Colon (tissue), 2 donors: ENCODE results near the gene PPP1R14C.

Experiments used
- FAIRE-seq: peaks from 2 replicates; lab custom pipeline; 2012; peaks lifted over from hg19 to GRCh38; lab: Jason Lieb, UNC
- donor health status: control.
- donor health status: control.

PPP1R14C gene

DNA sequence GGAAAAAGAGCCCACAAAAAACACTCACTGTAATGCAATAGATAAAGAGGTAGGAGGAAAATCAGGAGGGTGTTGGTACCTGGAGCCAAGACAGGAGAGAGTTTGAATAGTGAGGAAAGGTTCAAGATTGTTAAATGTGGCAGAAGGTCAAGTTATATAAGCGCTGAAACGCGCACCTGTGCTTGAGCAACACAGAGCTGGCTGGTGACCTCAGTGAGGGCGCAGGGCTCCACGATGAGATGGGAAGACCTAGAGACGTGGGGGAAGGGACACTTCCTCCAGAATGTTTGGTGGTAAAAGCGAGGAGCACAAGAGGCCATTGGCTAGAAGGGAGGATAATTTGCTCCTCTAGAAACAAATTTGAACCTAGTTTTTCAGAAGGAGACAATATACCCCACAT, 4.2 kb upstream of the PPP1R14C start:
- no peak for FAIRE-seq

DNA sequence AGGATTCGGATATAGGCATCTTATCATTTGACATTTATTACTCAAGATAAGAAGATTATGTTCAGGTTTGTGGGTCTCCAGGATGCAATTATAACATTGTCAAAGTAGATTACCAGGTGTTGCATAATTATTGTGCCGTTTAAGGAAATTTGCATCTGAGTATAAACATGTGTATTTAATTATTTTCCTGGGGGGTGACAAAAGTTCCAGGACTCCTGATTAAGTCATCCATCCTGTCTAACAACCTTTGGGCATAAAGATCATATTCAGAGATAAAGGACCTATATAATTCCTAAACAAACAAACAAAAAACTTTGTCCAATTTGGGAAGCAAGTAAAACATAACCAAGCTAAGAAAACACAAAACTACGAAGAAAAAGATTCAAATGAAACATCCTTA, 3.3 kb upstream of the PPP1R14C start:
- no peak for FAIRE-seq

DNA sequence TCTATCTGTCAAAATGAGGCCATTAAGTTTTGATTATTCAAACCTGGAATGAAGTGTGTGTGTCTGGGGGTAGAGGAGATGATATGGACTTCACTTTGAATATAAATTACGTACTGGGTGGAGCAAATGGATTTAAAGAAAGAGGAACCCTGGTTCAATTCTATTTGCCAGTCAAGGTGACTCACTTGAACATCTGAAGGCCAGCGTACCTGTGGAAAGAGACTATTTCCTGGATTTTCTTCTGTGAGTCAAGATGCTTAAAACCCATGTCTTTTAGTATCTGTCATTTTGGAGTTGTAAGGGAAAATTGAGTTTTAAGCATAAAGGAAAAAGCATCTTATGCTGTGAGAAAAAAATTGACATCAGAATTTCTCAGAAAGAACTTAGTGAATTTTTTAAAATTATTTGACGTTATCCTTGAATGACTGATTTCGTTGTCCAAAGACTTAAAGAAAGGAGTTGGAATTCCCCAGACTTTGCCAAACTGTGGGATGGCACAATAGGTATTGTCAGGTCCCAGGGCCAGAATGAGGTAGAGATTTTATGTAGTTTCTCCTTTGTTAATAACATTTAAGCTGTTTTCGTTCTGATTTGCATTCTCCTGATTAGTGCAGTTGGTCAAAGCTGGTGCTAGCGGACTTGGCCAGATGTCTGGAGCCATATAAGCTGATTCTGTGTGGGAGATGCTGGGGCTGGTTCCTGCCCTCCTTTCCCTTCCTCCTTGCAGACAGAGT, 2.4 kb upstream of the PPP1R14C start:
- no peak for FAIRE-seq

DNA sequence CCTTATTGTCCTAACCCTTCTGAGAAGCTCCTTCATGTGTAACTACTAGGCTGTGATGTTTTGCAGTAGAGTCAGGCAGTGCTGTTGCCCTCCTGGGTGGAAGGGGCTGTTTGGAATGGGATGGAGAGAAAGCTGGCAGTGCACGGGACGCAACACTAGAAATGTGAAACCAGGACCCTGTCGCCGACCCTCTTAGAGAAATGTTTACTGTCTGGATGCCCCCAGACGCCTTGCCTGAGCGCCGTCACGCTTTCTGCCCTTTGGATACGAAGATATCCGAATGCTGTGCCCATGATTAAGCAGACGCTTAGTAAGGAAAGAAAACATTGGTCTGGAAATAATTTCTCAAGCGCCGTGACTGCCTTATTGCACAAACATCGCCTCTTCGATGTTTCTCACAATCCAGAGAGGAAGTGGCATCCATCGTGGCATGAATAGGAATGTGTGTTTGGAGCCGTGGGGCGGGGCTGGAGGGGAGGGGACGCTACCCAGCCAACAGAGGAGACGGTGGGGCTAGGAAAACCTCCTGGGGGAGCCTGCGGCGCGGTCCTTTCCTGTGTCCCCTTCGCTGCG, 661 bp upstream of the PPP1R14C start:
- no peak for FAIRE-seq

DNA sequence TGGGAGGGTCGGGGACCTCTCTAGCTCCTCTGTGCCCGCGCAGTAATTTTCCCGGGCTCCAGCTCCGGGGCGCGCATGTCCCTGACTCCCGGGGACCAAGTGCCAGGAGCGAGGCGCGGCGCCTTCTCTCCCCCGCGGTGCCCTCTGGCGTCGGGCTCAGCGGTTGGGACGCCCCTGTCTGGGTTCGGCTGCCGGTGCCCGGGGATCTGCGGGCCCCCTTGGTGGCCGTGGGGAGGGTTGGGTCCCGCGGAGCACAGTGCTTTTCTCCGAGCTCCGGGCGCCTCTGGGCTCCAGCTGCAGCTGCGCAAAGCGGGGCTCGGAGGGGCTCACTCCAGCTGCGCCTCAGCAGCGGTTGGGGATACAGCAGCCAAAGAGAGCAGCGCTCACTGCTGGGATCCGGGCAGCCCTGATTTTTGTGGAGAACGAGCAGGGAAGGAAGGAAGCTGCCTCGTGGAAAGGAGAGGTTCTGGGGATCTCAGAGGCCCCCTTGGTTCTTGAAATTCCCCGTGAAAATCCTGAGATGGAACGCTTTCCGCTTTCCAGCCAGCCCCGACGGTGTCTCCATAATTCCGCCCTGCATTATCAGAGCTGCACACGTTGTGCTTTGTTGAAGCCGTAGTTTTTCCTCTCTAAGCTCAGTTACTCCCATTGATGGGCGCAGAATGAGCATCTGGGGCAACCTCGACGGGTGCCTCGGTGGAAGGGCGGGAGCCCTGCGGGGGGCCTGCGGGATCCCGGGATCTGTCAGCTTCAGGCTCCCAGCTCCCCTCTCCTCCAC, 861 bp downstream of the PPP1R14C start:
- FAIRE-seq = no peak

- FAIRE-seq = no peak
Observed at GRCh38 chr6:150144294-150144868, 1.5 kb downstream of the PPP1R14C start.

- FAIRE-seq = no peak
Observed at GRCh38 chr6:150145427-150145826, 2.6 kb downstream of the PPP1R14C start.

GRCh38 chr6:150145830-150146229, 3.0 kb downstream of the PPP1R14C start:
- no peak for FAIRE-seq

DNA sequence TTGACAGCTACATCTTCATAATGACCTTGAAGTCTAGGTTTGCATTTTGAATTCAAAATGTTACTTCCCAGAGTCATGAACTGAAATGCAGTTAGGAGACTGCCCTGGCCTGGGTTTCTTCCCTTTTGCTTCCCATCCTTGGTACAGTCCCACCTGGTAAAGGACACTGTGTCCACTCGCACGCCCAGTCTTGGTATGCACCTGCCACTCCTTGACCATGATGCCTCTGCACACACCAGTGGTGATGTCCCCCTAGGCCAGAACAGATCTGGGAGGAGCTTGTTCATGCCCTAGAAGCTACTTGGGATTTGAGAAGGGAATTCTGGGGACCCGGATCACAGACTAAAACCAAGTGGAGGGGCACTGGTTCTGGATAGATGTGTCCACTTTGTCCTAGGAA, 3.6 kb downstream of the PPP1R14C start:
- FAIRE-seq = no peak

DNA sequence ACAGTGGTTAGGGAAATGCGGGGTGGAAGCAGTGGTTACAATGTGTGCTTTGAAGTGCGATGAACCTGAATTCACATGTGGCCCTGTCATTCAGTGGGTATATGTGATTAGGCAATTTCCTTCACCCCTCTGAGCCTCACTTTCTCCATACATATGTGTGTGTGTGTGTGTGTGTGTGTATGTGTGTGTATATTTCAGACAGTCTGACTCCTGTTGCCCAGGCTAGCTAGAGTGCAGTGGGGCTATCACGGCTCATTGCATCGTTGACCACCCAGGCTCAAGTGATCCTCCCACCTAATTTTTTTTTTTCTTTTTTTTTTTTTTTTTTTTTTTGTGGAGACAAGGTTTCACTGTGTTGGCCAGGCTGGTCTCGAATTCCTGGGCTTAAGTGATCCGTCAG, 6.3 kb downstream of the PPP1R14C start:
- FAIRE-seq = no peak

- no peak for FAIRE-seq
Observed at GRCh38 chr6:150150458-150150820, 7.6 kb downstream of the PPP1R14C start.

- no peak for FAIRE-seq
Observed at GRCh38 chr6:150150821-150151646, 8.2 kb downstream of the PPP1R14C start.

DNA sequence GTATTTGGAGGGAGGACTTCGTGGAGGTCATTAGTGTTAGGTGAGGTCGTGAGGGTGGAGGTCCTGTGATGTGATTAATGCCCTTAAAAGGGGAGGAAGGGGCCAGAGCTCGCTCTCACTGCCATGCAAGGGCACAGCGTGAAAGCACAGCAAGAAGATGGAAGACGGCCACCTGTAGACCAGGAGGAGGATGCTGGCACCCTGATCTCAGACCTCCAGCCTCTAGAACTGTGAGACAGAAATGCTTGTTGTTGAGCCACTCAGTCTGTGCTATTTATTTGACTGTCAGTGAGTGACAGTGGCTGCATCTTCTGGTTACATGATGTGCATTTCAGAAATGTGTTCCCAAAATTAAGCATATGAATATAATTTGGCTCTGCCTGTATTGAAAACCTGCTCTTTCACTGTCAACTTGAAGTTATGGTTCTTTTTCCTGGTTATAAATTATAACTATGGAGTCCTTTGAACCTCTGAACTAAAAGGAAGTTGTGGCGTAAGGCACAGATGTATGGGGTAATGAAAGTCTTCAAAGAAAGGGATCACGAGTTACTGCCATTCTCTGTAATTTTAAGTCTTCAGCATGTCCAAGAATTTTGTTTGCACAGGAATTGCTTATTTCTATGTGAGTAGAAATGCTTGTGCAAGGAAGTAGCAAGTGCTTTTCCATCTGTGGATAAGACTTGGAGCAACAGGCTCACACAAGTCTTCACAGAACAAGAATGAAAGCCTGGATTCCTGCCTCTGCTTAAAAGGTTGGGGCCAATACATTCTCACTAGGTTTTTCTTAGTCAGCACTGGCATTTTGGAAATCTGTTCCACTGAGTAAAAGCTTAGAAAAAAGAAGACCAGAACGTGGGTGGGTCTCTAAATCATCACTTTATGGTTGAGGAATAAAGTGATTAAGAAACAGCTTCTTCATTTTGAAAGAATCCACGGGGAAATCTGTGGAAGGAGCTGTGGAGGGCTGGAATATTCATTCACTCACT, 10.3 kb downstream of the PPP1R14C start:
- FAIRE-seq = no peak

DNA sequence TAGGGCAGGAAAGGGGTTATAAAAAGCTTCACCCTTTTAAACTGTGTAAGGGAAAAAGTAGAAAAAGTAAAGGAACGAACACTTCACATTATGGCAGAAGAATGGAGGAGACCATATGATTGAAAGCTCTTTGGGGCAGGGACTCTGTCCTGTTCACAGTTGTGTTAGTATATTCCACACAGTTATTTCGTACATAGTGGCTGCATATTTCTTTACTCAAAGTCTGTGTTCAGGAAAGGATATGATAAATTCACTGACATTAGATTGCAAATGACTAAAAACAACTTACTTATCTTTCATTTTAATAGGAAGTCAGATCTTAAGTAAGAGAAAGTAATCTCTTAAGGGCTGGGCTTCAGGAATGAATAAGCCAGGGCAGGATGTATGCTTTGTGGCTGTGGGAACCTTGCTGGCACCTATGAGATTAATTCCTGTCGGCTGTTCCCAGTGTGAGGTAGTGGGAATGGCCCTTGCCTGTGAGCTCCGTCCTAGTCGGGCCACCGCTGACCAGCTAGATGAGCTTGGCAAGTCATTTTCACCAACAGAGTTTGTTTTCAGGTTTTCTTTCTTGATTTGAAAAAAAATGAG, 11.2 kb downstream of the PPP1R14C start:
- no peak for FAIRE-seq

GRCh38 chr6:150156460-150156859, 13.6 kb downstream of the PPP1R14C start:
- no peak for FAIRE-seq

DNA sequence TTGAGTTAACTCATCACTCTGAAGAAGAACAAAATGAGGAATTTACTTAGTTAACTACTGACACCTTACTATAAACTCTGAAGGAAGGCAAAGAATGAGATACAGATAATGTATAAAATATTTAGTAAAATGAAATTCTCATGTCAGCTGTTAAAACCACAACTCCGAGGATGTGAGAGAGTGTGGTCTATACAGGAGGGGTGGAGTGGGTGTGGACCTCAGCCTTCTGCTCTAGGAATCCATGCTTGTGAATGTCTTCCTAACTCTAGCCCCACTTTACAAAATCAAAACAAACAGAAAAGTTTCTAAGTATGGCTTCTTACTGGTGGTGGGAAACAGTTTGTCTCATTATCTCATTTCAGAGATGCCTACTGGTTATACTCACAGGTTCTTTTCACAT, 14.2 kb downstream of the PPP1R14C start:
- FAIRE-seq = no peak

DNA sequence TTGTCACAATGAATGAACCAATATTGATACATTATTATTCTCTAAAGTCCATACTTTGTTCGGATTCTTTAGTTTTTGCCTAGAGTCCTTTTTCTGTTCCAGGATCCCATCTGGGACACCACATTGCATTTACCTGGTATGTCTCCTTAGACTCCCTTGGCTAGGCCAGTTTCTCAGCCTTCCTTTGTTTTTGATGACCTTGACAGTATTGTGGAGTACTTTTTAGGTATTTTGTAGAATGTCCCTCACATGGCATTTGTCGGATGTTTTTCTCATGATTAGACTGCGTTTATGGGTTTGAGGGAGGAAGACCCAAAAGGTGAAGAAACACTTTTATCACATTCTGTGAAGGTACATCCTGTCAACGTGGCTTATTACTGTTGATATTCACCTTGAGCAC, 16.9 kb downstream of the PPP1R14C start:
- no peak for FAIRE-seq

DNA sequence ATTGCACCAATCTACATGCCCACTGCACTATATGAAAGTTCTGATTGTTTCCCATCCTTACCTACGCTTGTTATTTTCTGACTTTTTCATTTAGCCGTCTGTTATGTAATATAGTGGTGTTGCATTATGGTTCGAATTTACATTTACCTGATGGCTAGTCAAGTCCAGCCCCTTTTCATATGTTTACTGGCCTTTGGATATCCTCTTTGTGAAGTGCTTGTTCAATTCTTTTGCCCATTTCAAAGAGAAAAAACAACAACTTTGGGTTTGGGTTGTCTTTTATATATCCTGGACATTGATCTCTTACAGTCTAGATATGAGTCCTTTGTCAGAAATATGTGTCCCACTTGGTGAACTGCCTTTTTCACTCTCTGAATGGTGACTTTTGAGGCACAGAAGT, 21.1 kb downstream of the PPP1R14C start:
- FAIRE-seq = no peak

GRCh38 chr6:150165020-150165702, 22.3 kb downstream of the PPP1R14C start:
- FAIRE-seq = no peak

DNA sequence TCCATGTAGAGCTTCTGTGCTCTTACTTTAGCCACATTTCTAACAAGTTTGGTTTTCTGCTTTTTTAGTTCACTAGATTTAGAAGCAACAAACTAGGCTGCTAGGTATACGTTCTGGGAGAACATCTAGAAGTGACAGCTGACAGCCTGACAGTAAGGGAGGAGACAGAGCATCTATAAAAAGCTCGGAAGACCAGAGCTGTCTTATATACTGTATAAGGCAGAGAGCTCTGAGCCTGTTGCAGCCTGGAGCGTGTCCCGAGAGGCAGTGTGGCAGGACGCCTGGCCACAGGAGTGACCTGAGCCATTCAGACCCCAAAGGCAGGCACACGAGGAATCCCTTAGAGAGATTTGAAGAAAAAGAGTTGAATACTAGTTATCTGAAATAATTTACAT, 24.6 kb downstream of the PPP1R14C start:
- no peak for FAIRE-seq
